K562 (cell line): ENCODE measurements around the gene CAMK2B. TPM values are rescaled to one million over a fixed set of nuclear protein-coding genes. Genes with fewer than 3 reads are reported as not detected.
A peak's percentile ranks its signal among the peaks of the same experiment; 100 is the strongest.

Experiments used
- BMI1 ChIP-seq: fragments of 150-350 bp; IDR thresholded peaks from 2 replicates; pipeline ENCODE4 v1.6.1; 2014; ENCODE audit warnings: low read length
- CEBPZ ChIP-seq: fragments of 150-350 bp; IDR thresholded peaks from 2 replicates; pipeline ENCODE4 v1.6.1; 2014; ENCODE audit warnings: low read depth, mild to moderate bottlenecking, low read length, borderline replicate concordance
- DIDO1 ChIP-seq: fragments of 450-650 bp; IDR thresholded peaks from 2 replicates; pipeline ENCODE4 v1.6.1; 2016; ENCODE audit warnings: low read depth, missing biosample characterization, missing genetic modification characterization
- E2F8 ChIP-seq: fragments of 450-650 bp; IDR thresholded peaks from 2 replicates; pipeline ENCODE4 v1.7.1; 2018; ENCODE audit warnings: mild to moderate bottlenecking, low read depth; ENCODE audit not compliant: partially characterized antibody
- ERF ChIP-seq: fragments of 450-650 bp; formaldehyde crosslinking; IDR thresholded peaks from 2 replicates; pipeline ENCODE4 v1.4.0; 2020; ENCODE audit warnings: mild to moderate bottlenecking, mixed read lengths
- HINFP ChIP-seq: fragments of 450-650 bp; conservative IDR thresholded peaks from 2 replicates; pipeline ENCODE4 v1.6.1; 2016; ENCODE audit warnings: missing genetic modification characterization, low read depth, mild to moderate bottlenecking, control low read depth, missing compliant biosample characterization
- KLF6 ChIP-seq: fragments of 250-450 bp; sonication (Bioruptor Pico); IDR thresholded peaks from 2 replicates; pipeline ENCODE4 v1.4.0; 2020; ENCODE audit warnings: mild to moderate bottlenecking, moderate library complexity, borderline replicate concordance
- MCM5 ChIP-seq: fragments of 450-650 bp; IDR thresholded peaks from 2 replicates; pipeline ENCODE4 v1.6.1; 2016; ENCODE audit warnings: low read depth
- MTA3 ChIP-seq: fragments of 450-650 bp; formaldehyde crosslinking; IDR thresholded peaks from 2 replicates; pipeline ENCODE4 v1.6.1; 2017; ENCODE audit warnings: mild to moderate bottlenecking, borderline replicate concordance
- MYNN ChIP-seq, 2 experiments: sonication (generic); formaldehyde crosslinking in 1 of 2; IDR thresholded peaks; 2 replicates each; pipeline versions ENCODE4 v1.5.0 to v1.6.1; 2016 to 2020; ENCODE audit warnings: antibody characterized with exemption in 1 of 2, missing genetic modification reagents in 1 of 2
- PCBP1 ChIP-seq: fragments of 200-400 bp; formaldehyde crosslinking; IDR thresholded peaks from 2 replicates; pipeline ENCODE4 v1.6.1; 2018; ENCODE audit warnings: mild to moderate bottlenecking, low read depth, low read length; ENCODE audit not compliant: poor library complexity, severe bottlenecking
- RBBP5 ChIP-seq: fragments of 200-600 bp; sonication (generic); IDR thresholded peaks from 2 replicates; pipeline ENCODE4 v1.6.1; 2012; ENCODE audit warnings: borderline replicate concordance, mild to moderate bottlenecking, low read length, control low read depth, inconsistent platforms; ENCODE audit not compliant: insufficient read depth, poor library complexity, severe bottlenecking
- RFX5 ChIP-seq: IDR thresholded peaks from 2 replicates; pipeline ENCODE4 v1.6.1; 2011; ENCODE audit warnings: low read depth, mild to moderate bottlenecking, improper control_type of control experiment, low read length
- SNIP1 ChIP-seq: fragments of 450-650 bp; IDR thresholded peaks from 2 replicates; pipeline ENCODE4 v1.7.1; 2017; ENCODE audit warnings: low read depth, mild to moderate bottlenecking
- STAT5A ChIP-seq: IDR thresholded peaks from 2 replicates; pipeline ENCODE4 v1.6.1; 2012; ENCODE audit warnings: low read length, inconsistent platforms, borderline replicate concordance
- ZC3H8 ChIP-seq: fragments of 450-650 bp; IDR thresholded peaks from 2 replicates; pipeline ENCODE4 v1.6.1; 2017
- ZKSCAN8 ChIP-seq: fragments of 200-800 bp; sonication (Bioruptor generic); IDR thresholded peaks from 2 replicates; pipeline ENCODE4 v1.6.1; 2016; ENCODE audit warnings: missing genetic modification characterization, missing compliant biosample characterization
- ZNF23 ChIP-seq: fragments of 250-450 bp; sonication (Bioruptor Pico); IDR thresholded peaks from 2 replicates; pipeline ENCODE4 v1.4.0; 2020; ENCODE audit warnings: mild to moderate bottlenecking
- polyA plus RNA-seq, 8 experiments: library from polyadenylated mRNA; depleted of rRNA in 4 of 8; stranded (reverse) in 5 of 8; unstranded in 3 of 8; fragments of >200 nt; fragmentation: Nextera tagmentation in 2 of 8; fragmentation: Illumina TruSeq in 1 of 8; extraction: Ambion mirVana in 2 of 8; extraction: Trizol in 1 of 8; gene quantifications; 2 replicates each; pipeline versions ENCODE4 v1.2.1 to v1.2.3, GENCODE V29; 2011 to 2014; ENCODE audit warnings: inconsistent platforms in 1 of 8, missing spikeins in 1 of 8
- total RNA-seq, 7 experiments: library from RNA; depleted of rRNA in 6 of 7; stranded (reverse); fragments of >200 nt in 6 of 7; fragmentation: Illumina TruSeq in 2 of 7; extraction: Trizol in 2 of 7; gene quantifications; 2 replicates each; pipeline versions ENCODE4 v1.2.1 to v1.2.3, GENCODE V29; 2011 to 2021; ENCODE audit warnings: low replicate concordance in 1 of 7
- TF ChIP-seq, protein P1 (sequence below): sonication (generic); formaldehyde crosslinking; IDR thresholded peaks from 2 replicates; pipeline ENCODE4 v1.8.0; 2023; ENCODE audit warnings: mild to moderate bottlenecking, missing genetic modification reagents

Gene CAMK2B
- total and polyA plus RNA-seq, 9 of the 15 experiments (the other 6 are each of a cell fraction or from before 2014, with no cell fraction given): 0.04 to 0.09 (median 0.05) TPM; not detected in 4

DNA sequence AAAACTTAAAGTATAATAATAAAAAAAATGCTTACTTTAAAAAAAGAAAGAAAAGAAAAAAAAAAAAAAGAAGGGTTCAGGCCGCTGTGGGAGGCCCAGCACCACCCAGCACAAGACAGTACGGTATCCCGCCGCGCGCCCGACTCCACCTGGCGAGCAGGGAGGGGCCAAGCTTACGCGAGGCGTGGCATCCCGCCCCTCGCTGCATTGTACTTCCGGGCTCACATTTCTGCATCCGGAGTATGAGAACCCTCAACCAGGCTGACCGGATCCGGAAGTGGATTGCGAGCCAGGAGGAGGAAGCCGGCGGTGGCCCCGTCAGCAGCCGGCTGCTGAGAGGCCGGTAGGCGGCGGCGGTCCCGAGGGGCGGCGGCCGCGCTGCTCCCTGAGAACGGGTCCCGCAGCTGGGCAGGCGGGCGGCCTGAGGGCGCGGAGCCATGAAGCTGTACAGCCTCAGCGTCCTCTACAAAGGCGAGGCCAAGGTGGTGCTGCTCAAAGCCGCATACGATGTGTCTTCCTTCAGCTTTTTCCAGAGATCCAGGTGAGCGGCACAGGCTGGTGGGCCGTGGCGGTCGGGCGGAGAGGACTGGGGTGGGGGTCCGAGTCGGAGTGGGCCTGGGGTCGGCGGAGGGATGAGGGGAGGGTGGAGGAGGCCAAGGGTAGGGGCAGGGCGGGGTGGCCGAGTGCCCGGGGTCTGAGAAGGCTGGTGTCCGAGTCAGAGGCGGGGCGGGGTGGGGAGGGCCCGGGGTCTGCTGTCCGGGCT, 124.5 kb downstream of the CAMK2B start, which contains the start of gene YKT6 (continued):
- TF ChIP-seq MYNN (IDR thresholded peaks at IDR 0.05) (no peak), MYNN (CRISPR knock-in tag; IDR thresholded peaks at IDR 0.05) (no peak), STAT5A (no peak), ERF (CRISPR knock-in tag) (0 out of 2 replicates have a peak, but pooled peaks have one; percentile 41), MTA3 (peak; percentile 67; the same call in 1 of the 2 replicates), RBBP5 (peak; percentile 91), ZC3H8 (no peak), ZKSCAN8 (CRISPR knock-in tag) (no peak), SNIP1 (no peak), RFX5 (no peak), ZNF23 (CRISPR knock-in tag) (no peak), E2F8 (peak; percentile 92), CEBPZ (no peak), MCM5 (no peak), KLF6 (CRISPR knock-in tag) (peak; percentile 22; the same call in 1 of the 2 replicates), HINFP (tag) (no peak), BMI1 (no peak), DIDO1 (peak; percentile 72; the same call in 1 of the 2 replicates), PCBP1 (peak; percentile 36)
- TF ChIP-seq, protein P1, sequence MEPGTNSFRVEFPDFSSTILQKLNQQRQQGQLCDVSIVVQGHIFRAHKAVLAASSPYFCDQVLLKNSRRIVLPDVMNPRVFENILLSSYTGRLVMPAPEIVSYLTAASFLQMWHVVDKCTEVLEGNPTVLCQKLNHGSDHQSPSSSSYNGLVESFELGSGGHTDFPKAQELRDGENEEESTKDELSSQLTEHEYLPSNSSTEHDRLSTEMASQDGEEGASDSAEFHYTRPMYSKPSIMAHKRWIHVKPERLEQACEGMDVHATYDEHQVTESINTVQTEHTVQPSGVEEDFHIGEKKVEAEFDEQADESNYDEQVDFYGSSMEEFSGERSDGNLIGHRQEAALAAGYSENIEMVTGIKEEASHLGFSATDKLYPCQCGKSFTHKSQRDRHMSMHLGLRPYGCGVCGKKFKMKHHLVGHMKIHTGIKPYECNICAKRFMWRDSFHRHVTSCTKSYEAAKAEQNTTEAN: no peak
